ENCODE data around the gene ZBTB4. TPM values are rescaled to one million over a fixed set of nuclear protein-coding genes. Genes with fewer than 3 reads are reported as not detected.

ZBTB4 gene
- total and polyA plus RNA-seq, 9 of the 15 experiments (the other 6 are each of a cell fraction or from before 2014, with no cell fraction given), result 0.92 to 6.9 (median 3.3) TPM

DNA sequence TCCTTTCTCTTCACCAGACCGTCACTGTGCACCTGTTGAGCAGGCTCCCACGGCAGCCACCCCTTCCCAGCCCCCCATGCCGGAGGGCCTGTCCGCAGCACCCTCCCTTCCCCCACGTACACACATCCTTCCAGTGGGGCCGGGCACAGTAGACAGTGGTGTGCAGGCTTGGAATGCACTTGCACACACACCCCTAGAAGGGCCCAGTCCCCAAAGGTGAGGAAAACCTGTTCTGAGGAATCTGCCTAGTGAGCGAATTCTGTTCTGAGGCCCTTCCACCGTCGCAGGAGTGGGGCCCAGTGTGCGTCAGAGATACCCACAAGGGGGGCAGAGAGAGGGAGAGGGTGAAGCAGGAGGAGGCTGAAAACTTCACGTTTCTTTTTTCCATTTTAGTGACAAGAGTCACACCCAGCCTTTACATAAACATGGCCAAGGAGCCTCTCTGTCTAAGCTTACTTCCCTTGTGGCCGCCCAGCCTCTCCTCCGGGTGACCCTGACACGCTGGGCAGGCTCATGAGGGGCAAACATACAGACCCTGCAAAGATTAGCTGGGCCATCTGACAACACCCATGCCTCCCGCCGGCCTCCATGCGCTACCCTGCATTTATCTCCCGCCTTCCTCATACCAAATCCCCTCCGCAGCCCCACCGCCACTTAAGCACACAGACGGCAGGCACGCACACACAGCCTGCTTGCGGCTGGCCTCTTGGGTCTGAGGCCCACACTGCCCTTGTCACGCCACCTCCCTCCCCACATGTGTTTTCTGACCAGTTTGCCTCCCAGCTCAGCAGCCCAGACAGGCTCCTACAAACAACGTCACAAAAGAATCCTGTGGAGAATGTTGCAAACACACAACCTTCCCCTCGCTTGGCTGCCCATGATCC, 1.8 kb downstream of the ZBTB4 start (continued):
- no peak for TF ChIP-seq ETV1 (tag; conservative IDR thresholded peaks at IDR 0.05; ENCODE audit: low read depth)
- TF ChIP-seq, protein P1, sequence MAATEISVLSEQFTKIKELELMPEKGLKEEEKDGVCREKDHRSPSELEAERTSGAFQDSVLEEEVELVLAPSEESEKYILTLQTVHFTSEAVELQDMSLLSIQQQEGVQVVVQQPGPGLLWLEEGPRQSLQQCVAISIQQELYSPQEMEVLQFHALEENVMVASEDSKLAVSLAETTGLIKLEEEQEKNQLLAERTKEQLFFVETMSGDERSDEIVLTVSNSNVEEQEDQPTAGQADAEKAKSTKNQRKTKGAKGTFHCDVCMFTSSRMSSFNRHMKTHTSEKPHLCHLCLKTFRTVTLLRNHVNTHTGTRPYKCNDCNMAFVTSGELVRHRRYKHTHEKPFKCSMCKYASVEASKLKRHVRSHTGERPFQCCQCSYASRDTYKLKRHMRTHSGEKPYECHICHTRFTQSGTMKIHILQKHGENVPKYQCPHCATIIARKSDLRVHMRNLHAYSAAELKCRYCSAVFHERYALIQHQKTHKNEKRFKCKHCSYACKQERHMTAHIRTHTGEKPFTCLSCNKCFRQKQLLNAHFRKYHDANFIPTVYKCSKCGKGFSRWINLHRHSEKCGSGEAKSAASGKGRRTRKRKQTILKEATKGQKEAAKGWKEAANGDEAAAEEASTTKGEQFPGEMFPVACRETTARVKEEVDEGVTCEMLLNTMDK (IDR thresholded peaks at IDR 0.05; ENCODE audit: borderline replicate concordance, insufficient read depth, low read depth, low read length, poor library complexity, severe bottlenecking), result no peak
- TF ChIP-seq GATAD2B (IDR thresholded peaks at IDR 0.05; ENCODE audit: borderline replicate concordance), result no peak
- no peak for TF ChIP-seq POLR3G (IDR thresholded peaks at IDR 0.05; ENCODE audit: extremely low read depth, insufficient read length, insufficient replicate concordance)
- no peak for TF ChIP-seq HMG20B (CRISPR knock-in tag; IDR thresholded peaks at IDR 0.05)
- TF ChIP-seq SPI1 (IDR thresholded peaks at IDR 0.05; ENCODE audit: borderline replicate concordance, low read depth, low read length), result no peak
- TF ChIP-seq CXXC5 (CRISPR knock-in tag; IDR thresholded peaks at IDR 0.05), result 0 out of 2 replicates have a peak, but pooled peaks have one; percentile 35
- TF ChIP-seq PPARD (CRISPR knock-in tag; IDR thresholded peaks at IDR 0.05), result no peak
- TF ChIP-seq, protein P2, sequence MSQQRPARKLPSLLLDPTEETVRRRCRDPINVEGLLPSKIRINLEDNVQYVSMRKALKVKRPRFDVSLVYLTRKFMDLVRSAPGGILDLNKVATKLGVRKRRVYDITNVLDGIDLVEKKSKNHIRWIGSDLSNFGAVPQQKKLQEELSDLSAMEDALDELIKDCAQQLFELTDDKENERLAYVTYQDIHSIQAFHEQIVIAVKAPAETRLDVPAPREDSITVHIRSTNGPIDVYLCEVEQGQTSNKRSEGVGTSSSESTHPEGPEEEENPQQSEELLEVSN (IDR thresholded peaks at IDR 0.05; ENCODE audit: borderline replicate concordance in 1 of 2, extremely low read depth in 1 of 2, insufficient read depth in 1 of 2, insufficient read length in 1 of 2, low read depth in 1 of 2, low read length in 1 of 2, poor library complexity in 1 of 2, severe bottlenecking in 1 of 2), result peak; percentile 27 to 75
- TF ChIP-seq, protein P3, sequence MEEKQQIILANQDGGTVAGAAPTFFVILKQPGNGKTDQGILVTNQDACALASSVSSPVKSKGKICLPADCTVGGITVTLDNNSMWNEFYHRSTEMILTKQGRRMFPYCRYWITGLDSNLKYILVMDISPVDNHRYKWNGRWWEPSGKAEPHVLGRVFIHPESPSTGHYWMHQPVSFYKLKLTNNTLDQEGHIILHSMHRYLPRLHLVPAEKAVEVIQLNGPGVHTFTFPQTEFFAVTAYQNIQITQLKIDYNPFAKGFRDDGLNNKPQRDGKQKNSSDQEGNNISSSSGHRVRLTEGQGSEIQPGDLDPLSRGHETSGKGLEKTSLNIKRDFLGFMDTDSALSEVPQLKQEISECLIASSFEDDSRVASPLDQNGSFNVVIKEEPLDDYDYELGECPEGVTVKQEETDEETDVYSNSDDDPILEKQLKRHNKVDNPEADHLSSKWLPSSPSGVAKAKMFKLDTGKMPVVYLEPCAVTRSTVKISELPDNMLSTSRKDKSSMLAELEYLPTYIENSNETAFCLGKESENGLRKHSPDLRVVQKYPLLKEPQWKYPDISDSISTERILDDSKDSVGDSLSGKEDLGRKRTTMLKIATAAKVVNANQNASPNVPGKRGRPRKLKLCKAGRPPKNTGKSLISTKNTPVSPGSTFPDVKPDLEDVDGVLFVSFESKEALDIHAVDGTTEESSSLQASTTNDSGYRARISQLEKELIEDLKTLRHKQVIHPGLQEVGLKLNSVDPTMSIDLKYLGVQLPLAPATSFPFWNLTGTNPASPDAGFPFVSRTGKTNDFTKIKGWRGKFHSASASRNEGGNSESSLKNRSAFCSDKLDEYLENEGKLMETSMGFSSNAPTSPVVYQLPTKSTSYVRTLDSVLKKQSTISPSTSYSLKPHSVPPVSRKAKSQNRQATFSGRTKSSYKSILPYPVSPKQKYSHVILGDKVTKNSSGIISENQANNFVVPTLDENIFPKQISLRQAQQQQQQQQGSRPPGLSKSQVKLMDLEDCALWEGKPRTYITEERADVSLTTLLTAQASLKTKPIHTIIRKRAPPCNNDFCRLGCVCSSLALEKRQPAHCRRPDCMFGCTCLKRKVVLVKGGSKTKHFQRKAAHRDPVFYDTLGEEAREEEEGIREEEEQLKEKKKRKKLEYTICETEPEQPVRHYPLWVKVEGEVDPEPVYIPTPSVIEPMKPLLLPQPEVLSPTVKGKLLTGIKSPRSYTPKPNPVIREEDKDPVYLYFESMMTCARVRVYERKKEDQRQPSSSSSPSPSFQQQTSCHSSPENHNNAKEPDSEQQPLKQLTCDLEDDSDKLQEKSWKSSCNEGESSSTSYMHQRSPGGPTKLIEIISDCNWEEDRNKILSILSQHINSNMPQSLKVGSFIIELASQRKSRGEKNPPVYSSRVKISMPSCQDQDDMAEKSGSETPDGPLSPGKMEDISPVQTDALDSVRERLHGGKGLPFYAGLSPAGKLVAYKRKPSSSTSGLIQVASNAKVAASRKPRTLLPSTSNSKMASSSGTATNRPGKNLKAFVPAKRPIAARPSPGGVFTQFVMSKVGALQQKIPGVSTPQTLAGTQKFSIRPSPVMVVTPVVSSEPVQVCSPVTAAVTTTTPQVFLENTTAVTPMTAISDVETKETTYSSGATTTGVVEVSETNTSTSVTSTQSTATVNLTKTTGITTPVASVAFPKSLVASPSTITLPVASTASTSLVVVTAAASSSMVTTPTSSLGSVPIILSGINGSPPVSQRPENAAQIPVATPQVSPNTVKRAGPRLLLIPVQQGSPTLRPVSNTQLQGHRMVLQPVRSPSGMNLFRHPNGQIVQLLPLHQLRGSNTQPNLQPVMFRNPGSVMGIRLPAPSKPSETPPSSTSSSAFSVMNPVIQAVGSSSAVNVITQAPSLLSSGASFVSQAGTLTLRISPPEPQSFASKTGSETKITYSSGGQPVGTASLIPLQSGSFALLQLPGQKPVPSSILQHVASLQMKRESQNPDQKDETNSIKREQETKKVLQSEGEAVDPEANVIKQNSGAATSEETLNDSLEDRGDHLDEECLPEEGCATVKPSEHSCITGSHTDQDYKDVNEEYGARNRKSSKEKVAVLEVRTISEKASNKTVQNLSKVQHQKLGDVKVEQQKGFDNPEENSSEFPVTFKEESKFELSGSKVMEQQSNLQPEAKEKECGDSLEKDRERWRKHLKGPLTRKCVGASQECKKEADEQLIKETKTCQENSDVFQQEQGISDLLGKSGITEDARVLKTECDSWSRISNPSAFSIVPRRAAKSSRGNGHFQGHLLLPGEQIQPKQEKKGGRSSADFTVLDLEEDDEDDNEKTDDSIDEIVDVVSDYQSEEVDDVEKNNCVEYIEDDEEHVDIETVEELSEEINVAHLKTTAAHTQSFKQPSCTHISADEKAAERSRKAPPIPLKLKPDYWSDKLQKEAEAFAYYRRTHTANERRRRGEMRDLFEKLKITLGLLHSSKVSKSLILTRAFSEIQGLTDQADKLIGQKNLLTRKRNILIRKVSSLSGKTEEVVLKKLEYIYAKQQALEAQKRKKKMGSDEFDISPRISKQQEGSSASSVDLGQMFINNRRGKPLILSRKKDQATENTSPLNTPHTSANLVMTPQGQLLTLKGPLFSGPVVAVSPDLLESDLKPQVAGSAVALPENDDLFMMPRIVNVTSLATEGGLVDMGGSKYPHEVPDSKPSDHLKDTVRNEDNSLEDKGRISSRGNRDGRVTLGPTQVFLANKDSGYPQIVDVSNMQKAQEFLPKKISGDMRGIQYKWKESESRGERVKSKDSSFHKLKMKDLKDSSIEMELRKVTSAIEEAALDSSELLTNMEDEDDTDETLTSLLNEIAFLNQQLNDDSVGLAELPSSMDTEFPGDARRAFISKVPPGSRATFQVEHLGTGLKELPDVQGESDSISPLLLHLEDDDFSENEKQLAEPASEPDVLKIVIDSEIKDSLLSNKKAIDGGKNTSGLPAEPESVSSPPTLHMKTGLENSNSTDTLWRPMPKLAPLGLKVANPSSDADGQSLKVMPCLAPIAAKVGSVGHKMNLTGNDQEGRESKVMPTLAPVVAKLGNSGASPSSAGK (IDR thresholded peaks at IDR 0.05), result peak; percentile 16; the same call in 1 of the 2 replicates
